PC-3 (cell line): Measurements from ENCODE around the gene TMEM263. TPM values are rescaled to one million over a fixed set of nuclear protein-coding genes. Genes with fewer than 3 reads are reported as not detected.

Experiments
- ATAC-seq: fragments of 200-7000 bp; cut with Tn5 transposase; 2 replicates; pipeline ENCODE4 v1.9.1; 2020; ENCODE audit warnings: mild to moderate bottlenecking, moderate library complexity
- BruUV-seq: library from RNA; stranded (reverse); fragments of 400-500 nt; replicated peaks from 2 replicates; lab custom pipeline; 2021; lab: Mats Ljungman, UMichigan
- CTCF ChIA-PET: fragments of 300-600 bp; sonication (Branson Sonifier 250); formaldehyde crosslinking; loops from one replicate; lab custom pipeline; 2022; ENCODE audit warnings: antibody characterized with exemption; lab: Charles Lee
- POLR2A ChIA-PET: fragments of 300-600 bp; sonication (Branson Sonifier 250); formaldehyde crosslinking; loops from one replicate; lab custom pipeline; 2022; ENCODE audit warnings: antibody characterized with exemption; ENCODE audit not compliant: unreplicated experiment; lab: Charles Lee
- DNase-seq: peaks from one replicate; pipeline ENCODE4 v3.0.0-alpha.2; 2015
- H2AFZ ChIP-seq: fragments of 300-600 bp; sonication (generic); 2 replicates; pipeline ENCODE4 v1.6.0; 2016; ENCODE audit warnings: antibody characterized with exemption, low read length
- H3F3A ChIP-seq: fragments of 300-600 bp; sonication (generic); one replicate; pipeline ENCODE4 v1.6.0; 2017; ENCODE audit warnings: antibody characterized with exemption, low read length, control low read depth, mild to moderate bottlenecking; ENCODE audit not compliant: unreplicated experiment
- H3K27ac ChIP-seq: fragments of 300-600 bp; sonication (generic); 2 replicates; pipeline ENCODE4 v1.5.1; 2016; ENCODE audit warnings: mild to moderate bottlenecking, low read length
- H3K27me3 ChIP-seq: fragments of 300-600 bp; sonication (generic); 2 replicates; pipeline ENCODE4 v1.6.1; 2016; ENCODE audit warnings: low read length, mixed read lengths
- H3K36me3 ChIP-seq: fragments of 300-600 bp; sonication (generic); 2 replicates; pipeline ENCODE4 v1.6.1; 2016; ENCODE audit warnings: low read depth, mixed run types, low read length, mixed read lengths
- H3K4me1 ChIP-seq: fragments of 300-600 bp; sonication (generic); 2 replicates; pipeline ENCODE4 v1.5.1; 2016; ENCODE audit warnings: low read length; ENCODE audit not compliant: insufficient read depth
- H3K4me2 ChIP-seq: fragments of 300-600 bp; sonication (generic); 2 replicates; pipeline ENCODE4 v1.6.0; 2016; ENCODE audit warnings: low read length
- H3K4me3 ChIP-seq: fragments of 300-600 bp; sonication (generic); 2 replicates; pipeline ENCODE4 v1.5.1; 2016; ENCODE audit warnings: mild to moderate bottlenecking, low read length, mixed read lengths
- H3K79me2 ChIP-seq: fragments of 300-600 bp; sonication (generic); 2 replicates; pipeline ENCODE4 v1.6.1; 2017; ENCODE audit warnings: low read length, mixed read lengths
- H3K9ac ChIP-seq: fragments of 300-600 bp; sonication (generic); 2 replicates; pipeline ENCODE4 v1.6.0; 2016; ENCODE audit warnings: mild to moderate bottlenecking, low read length
- H3K9me2 ChIP-seq: fragments of 300-600 bp; sonication (generic); replicated peaks from 2 replicates; pipeline ENCODE4 v1.6.1; 2016; ENCODE audit warnings: mixed run types, low read length, mixed read lengths
- H3K9me3 ChIP-seq: fragments of 300-600 bp; sonication (generic); 2 replicates; pipeline ENCODE4 v1.6.1; 2016; ENCODE audit warnings: low read length, mixed read lengths
- H4K20me1 ChIP-seq: fragments of 300-600 bp; sonication (generic); 2 replicates; pipeline ENCODE4 v1.6.1; 2016; ENCODE audit warnings: low read length, mixed read lengths
- EZH2 ChIP-seq: fragments of 300-600 bp; sonication (generic); IDR thresholded peaks from one replicate; pipeline ENCODE4 v1.6.1; 2017; ENCODE audit warnings: antibody characterized with exemption, mild to moderate bottlenecking, low read length; ENCODE audit not compliant: unreplicated experiment
- EZH2phosphoT487 ChIP-seq: fragments of 300-600 bp; sonication (generic); IDR thresholded peaks from 2 replicates; pipeline ENCODE4 v1.6.1; 2018; ENCODE audit warnings: mild to moderate bottlenecking, antibody characterized with exemption, low read length, borderline replicate concordance
- intact Hi-C: fragments of 100-400 bp; cut with micrococcal nuclease; formaldehyde crosslinking; loops from 2 replicates; pipeline ENCODE4 v1.9.0; 2023
- total RNA-seq: library from RNA; depleted of rRNA; stranded (reverse); fragments of >200 nt; gene quantifications from 2 replicates; pipeline ENCODE4 v1.2.3, GENCODE V29; 2014
- TF ChIP-seq, protein P1 (sequence below): fragments of 300-600 bp; sonication (generic); conservative IDR thresholded peaks from 2 replicates; pipeline ENCODE4 v1.5.1; 2017; ENCODE audit warnings: antibody characterized with exemption, low read depth, mild to moderate bottlenecking, low read length

The TMEM263 gene
- total RNA-seq, 1 experiment from 2014 or later, result 42.7 TPM

DNA sequence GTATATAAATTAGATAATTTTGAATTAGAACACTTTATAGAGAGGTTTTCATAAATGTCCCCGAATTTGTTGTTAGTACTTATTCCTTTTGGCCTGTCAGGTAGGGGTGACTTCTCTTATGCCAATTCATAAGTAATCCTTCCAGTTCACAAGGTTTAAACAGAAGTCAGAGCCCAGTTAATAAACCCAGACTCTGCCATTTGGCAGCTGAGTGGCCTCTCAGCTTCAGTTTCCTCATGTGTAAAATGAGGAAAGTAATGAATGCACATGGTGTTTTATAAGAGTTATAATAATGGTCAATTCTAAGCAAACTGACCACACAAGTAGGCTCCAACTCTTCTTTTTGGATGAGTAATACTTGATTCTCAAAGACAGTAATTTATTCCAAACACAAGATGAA is 21.0 kb downstream of the TMEM263 start:
- Histone ChIP-seq H3K9me3 (no peaks in the 10 kb centered on the region), H3K4me2 (no peak overlapping the region), H4K20me1 (no peaks in the 10 kb centered on the region), H3K27ac (no peak overlapping the region), H3K4me3 (no peak overlapping the region), H3K79me2 (no peaks in the 10 kb centered on the region), H3K9me2 (no peaks in the 10 kb centered on the region), H3K9ac (no peak overlapping the region), H3K36me3 (0 out of 2 replicates have a peak, but pooled peaks cover 4% of the 10 kb centered on the region), H3K4me1 (peaks cover 12% of the 10 kb centered on the region), H3K27me3 (no peaks in the 10 kb centered on the region), H3F3A (no peaks in the 10 kb centered on the region), H2AFZ (no peak overlapping the region)
- BruUV-seq, result no TSS peak
- ATAC-seq (no peak), DNase-seq (no peak)
- intact Hi-C loops, result no loop called here
- POLR2A ChIA-PET, result interaction anchor here (0.6 kb wide), 1 partner anchor 10 kb away, joined by 5 read pairs; the partner anchor contains the start of gene MTERF2
- TF ChIP-seq EZH2 (no peak), EZH2phosphoT487 (no peak)
- TF ChIP-seq, protein P1, sequence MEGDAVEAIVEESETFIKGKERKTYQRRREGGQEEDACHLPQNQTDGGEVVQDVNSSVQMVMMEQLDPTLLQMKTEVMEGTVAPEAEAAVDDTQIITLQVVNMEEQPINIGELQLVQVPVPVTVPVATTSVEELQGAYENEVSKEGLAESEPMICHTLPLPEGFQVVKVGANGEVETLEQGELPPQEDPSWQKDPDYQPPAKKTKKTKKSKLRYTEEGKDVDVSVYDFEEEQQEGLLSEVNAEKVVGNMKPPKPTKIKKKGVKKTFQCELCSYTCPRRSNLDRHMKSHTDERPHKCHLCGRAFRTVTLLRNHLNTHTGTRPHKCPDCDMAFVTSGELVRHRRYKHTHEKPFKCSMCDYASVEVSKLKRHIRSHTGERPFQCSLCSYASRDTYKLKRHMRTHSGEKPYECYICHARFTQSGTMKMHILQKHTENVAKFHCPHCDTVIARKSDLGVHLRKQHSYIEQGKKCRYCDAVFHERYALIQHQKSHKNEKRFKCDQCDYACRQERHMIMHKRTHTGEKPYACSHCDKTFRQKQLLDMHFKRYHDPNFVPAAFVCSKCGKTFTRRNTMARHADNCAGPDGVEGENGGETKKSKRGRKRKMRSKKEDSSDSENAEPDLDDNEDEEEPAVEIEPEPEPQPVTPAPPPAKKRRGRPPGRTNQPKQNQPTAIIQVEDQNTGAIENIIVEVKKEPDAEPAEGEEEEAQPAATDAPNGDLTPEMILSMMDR, result no peak
- CTCF ChIA-PET, result no interaction called here

GRCh38 chr12:106978035-106978800 is 22.5 kb downstream of the TMEM263 start:
- no peak overlapping the region for H3K9ac ChIP-seq
- CTCF ChIA-PET, result no interaction called here
- no peak overlapping the region for H2AFZ ChIP-seq
- no peak overlapping the region for H3K27ac ChIP-seq
- no peaks in the 10 kb centered on the region for H3K9me2 ChIP-seq
- H3K79me2 ChIP-seq, result no peaks in the 10 kb centered on the region
- no peak for TF ChIP-seq EZH2phosphoT487
- TF ChIP-seq, protein P1, result no peak
- no peak for TF ChIP-seq EZH2
- intact Hi-C loops, result no loop called here
- H3K9me3 ChIP-seq, result no peaks in the 10 kb centered on the region
- POLR2A ChIA-PET, result no interaction called here
- H4K20me1 ChIP-seq, result no peaks in the 10 kb centered on the region
- no TSS peak for BruUV-seq
- no peaks in the 10 kb centered on the region for H3K27me3 ChIP-seq
- DNase-seq (no peak), ATAC-seq (no peak)
- no peak overlapping the region for H3K4me2 ChIP-seq
- no peaks in the 10 kb centered on the region for H3F3A ChIP-seq
- no peak overlapping the region for H3K4me3 ChIP-seq
- 0 out of 2 replicates have a peak, but pooled peaks cover 2% of the 10 kb centered on the region for H3K36me3 ChIP-seq
- peaks cover 12% of the 10 kb centered on the region for H3K4me1 ChIP-seq

GRCh38 chr12:106980944-106981343 is 25.2 kb downstream of the TMEM263 start:
- no peak overlapping the region for H3K4me2 ChIP-seq
- H2AFZ ChIP-seq, result no peak overlapping the region
- H3K27ac ChIP-seq, result no peak overlapping the region
- no peaks in the 10 kb centered on the region for H3K27me3 ChIP-seq
- ChIA-PET POLR2A (no interaction called here), CTCF (no interaction called here)
- intact Hi-C loops, result no loop called here
- H3K36me3 ChIP-seq, result 0 out of 2 replicates have a peak, but pooled peaks cover 8% of the 10 kb centered on the region
- peaks cover 10% of the 10 kb centered on the region for H3K79me2 ChIP-seq
- H3K4me1 ChIP-seq, result peaks cover 14% of the 10 kb centered on the region
- H3K9ac ChIP-seq, result no peak overlapping the region
- ATAC-seq, result no peak; the same call in 1 of the 2 replicates
- no peak overlapping the region for H3K4me3 ChIP-seq
- H3K9me2 ChIP-seq, result no peaks in the 10 kb centered on the region
- no peak for TF ChIP-seq EZH2
- no peak for TF ChIP-seq EZH2phosphoT487
- TF ChIP-seq, protein P1, result no peak
- no peaks in the 10 kb centered on the region for H3F3A ChIP-seq
- no peak for DNase-seq
- H4K20me1 ChIP-seq, result no peaks in the 10 kb centered on the region
- no peaks in the 10 kb centered on the region for H3K9me3 ChIP-seq
- no TSS peak for BruUV-seq
